GM12864 (cell line): Measurements from ENCODE around the gene ARHGAP12.

Experiments
- DNase-seq: peaks from one replicate; pipeline ENCODE4 v3.0.0-alpha.2; 2011; ENCODE audit warnings: low read depth
- H3K4me3 ChIP-seq: 2 replicates; pipeline ENCODE4 v1.5.1; 2011; ENCODE audit warnings: mild to moderate bottlenecking, low read depth, low read length, control low read depth
- TF ChIP-seq, protein P1 (sequence below): IDR thresholded peaks from 2 replicates; pipeline ENCODE4 v1.5.1; 2011; ENCODE audit warnings: low read depth, mild to moderate bottlenecking, moderate library complexity, low read length, control low read depth, inconsistent platforms; ENCODE audit errors: missing control alignments

Gene ARHGAP12

DNA sequence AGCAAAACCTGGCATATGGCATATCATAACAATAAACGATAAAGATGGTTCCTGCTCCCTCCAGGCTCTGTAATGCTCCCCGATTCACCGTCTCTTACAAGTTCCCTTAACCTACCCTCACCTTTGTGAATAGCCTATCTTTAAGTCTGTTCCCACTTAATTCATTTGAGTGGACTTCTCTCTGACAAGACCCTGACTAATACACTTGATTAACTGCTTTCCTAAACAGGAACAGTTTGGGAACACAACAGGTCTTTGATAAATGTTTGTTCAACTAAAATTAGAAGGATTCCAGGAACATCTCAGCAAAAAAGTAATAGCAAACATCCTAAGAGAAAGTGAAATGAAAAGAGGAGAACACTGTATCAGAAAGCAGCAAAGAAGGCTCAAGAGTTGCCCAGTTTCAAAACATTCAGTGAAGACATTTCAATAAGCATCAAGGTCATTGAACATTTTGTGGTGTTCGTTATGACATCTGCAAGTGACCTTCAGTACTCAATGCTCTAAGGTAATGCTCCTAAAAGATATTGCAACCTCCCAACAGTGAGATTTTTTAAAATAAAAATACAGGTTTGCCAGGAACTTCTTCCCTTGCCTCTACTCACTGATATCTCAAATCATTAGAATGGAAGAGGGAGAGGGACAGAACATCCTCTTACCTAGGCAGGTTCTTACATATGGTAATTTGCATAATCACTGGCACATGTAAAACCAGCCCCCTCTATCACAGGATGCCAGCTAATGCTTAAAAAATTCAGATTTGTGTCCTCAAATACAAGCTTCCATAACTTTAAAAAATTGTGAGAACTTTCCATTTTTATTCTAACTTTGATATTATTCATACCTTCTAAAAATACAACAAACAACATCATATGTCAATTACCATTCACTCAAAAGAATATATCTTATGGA, 11.4 kb upstream of the ARHGAP12 start:
- no peak overlapping the region for H3K4me3 ChIP-seq
- TF ChIP-seq, protein P1, sequence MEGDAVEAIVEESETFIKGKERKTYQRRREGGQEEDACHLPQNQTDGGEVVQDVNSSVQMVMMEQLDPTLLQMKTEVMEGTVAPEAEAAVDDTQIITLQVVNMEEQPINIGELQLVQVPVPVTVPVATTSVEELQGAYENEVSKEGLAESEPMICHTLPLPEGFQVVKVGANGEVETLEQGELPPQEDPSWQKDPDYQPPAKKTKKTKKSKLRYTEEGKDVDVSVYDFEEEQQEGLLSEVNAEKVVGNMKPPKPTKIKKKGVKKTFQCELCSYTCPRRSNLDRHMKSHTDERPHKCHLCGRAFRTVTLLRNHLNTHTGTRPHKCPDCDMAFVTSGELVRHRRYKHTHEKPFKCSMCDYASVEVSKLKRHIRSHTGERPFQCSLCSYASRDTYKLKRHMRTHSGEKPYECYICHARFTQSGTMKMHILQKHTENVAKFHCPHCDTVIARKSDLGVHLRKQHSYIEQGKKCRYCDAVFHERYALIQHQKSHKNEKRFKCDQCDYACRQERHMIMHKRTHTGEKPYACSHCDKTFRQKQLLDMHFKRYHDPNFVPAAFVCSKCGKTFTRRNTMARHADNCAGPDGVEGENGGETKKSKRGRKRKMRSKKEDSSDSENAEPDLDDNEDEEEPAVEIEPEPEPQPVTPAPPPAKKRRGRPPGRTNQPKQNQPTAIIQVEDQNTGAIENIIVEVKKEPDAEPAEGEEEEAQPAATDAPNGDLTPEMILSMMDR, result no peak
- DNase-seq, result no peak

DNA sequence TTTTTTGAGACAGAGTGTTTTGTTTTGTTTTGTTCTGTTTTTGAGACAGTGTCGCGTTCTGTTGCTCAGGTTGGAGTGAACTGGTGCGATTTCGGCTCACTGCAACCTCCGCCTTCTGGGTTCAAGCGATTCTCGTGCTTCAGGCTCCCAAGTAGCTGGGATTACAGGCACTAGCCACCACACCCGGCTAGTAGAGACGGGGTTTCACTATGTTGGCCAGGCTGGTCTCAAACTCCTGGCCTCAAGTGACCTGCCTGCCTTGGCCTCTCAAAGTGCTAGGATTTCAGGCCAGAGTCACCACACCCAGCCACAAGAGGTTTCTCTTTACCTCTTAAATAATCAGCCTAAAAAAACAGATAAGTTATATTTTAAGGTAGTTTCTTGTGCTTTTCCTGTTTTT, 8.7 kb upstream of the ARHGAP12 start:
- TF ChIP-seq, protein P1, result no peak
- DNase-seq, result no peak
- H3K4me3 ChIP-seq, result no peak overlapping the region

DNA sequence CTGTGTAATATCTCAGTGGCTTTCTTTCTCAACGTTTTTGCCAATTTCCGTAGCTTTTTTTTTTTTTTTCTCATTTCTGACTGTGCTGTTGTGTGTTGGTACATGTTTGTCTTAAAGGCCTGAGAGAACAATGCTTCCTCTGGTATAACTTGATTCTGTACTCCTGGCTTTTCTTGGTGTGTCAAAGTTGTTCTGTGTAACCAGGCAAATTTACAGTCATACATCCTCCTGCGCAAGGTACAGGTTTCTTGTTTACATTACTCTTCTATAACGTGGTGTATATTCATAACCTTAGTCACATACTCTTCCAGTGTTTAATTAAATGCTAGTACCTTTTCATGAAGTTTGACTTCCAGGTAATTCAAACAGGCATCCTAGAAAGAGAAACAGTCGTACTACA, 8.3 kb upstream of the ARHGAP12 start:
- no peak overlapping the region for H3K4me3 ChIP-seq
- TF ChIP-seq, protein P1, result no peak
- no peak for DNase-seq

DNA sequence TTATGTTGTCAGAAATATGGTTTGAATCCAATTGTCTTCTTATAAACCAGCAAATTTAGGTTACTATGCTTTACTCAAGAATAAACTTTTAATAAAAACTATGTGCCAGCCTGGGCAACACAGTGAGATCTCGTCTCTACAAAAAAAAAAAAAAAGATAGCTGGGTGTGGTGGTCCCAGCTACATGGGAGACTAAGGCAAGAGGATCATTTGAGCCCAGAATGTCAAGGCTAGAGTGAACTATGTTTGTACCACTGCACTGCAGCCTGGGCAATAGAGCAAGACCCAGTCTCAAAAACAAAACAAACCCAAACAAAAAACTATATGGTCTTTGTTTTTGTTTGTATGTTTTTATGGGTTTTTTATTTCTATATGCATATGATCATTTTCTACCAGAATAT, 7.5 kb upstream of the ARHGAP12 start:
- H3K4me3 ChIP-seq, result no peak overlapping the region
- TF ChIP-seq, protein P1, result no peak
- no peak for DNase-seq

DNA sequence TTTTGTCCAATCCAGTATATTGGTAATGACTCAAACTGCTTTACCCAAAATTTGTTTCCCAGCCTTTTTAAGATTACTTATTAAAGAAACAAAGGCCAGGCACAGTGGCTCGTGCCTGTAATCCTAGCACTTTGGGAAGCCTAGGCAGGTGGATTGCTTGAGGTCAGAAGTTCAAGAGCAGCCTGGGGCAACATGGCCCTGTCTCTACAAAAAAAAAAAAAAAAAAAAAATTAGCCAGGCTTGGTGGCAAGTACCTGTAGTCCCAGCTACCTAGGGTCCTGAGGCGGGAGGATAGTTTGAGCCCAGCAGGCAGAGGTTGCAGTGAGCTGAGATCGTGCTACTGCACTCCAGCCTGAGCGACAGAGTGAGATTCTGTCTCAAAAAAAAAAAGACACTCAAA, 7.0 kb upstream of the ARHGAP12 start:
- no peak overlapping the region for H3K4me3 ChIP-seq
- no peak for DNase-seq
- TF ChIP-seq, protein P1, result no peak

DNA sequence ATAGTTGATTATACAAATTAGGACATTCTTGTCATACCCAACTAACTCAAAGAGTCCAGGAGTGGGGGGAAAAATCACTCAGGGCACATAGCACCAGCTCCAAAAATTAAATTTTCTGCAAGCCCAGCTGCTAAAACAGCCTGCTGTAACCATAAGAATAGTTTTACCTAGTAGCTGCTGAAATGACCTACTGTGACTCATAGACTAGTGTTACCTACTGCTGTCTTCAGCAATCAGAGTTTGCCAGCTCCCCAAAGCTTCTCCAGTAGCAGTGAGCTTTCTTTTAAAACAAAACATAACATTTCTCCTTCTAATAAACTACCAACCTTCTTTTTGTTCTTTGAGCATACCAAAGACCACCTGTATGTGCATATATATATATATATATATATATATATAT, 4.2 kb upstream of the ARHGAP12 start:
- H3K4me3 ChIP-seq, result no peak overlapping the region
- no peak for DNase-seq
- TF ChIP-seq, protein P1, result no peak

DNA sequence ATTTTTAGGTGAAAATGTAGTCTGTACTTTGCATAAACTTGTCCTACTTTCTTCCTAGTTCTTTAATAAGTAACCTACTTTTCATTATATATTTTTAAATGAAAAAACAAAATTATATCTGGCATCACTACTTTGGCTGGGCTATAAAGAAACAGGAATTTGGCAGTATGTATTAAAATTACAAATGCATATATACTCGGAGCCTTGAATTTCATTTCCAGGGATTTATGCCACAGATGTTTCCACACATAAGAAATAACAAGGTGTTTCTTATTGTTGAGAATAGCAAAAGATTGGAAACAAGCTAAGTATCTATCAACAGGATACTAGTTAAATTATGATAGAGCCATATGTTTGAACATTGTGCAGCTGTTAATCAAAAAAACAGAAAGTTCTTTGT, 2.2 kb upstream of the ARHGAP12 start:
- TF ChIP-seq, protein P1, result no peak
- H3K4me3 ChIP-seq, result no peak overlapping the region; the same call in 1 of the 2 replicates
- no peak for DNase-seq
